ENCODE data around the gene FAM222B. TPM values are rescaled to one million over a fixed set of nuclear protein-coding genes. Genes with fewer than 3 reads are reported as not detected.

Gene FAM222B
- total and polyA plus RNA-seq, 2 donors (not counting 1 experiment from before 2014, with no cell fraction given) = 10.8 to 23.1 TPM

- H3K27ac ChIP-seq (ENCODE audit: low read length in 2 of 2) = no peak overlapping the region
- H3K4me1 ChIP-seq (ENCODE audit: control insufficient read depth in 2 of 2, insufficient read depth in 2 of 2, low read length in 2 of 2) = peaks cover 54 to 71% of the 10 kb centered on the region in 2 donors
- H3K4me3 Mint-ChIP-seq = peak overlapping the region; percentile 45
- ChIA-PET CTCF (interaction anchor here (0.6 to 2.1 kb wide), 4 partner anchors 12 to 1584 kb away, joined by 3 to 7 read pairs (median 6); partner anchors contain the start of gene DHRS13), POLR2A (no interaction called here)
- WGBS (ENCODE audit: insufficient coverage) = no CpG with 5 or more reads among the region's 5 CpGs
- peaks cover 87% of the 10 kb centered on the region for H3K79me2 ChIP-seq (ENCODE audit: control insufficient read depth, insufficient read depth, low read length)
- H3K9ac ChIP-seq (ENCODE audit: low read length) = no peak overlapping the region
- H3K9me3 Mint-ChIP-seq (ENCODE audit: insufficient read depth) = no peaks in the 10 kb centered on the region
- no peaks in the 10 kb centered on the region for H3K27me3 ChIP-seq (replicated peaks in 1 of 4; ENCODE audit: control extremely low read depth in 1 of 4, control insufficient read depth in 3 of 4, insufficient read depth in 4 of 4, low read length in 3 of 4)
- H2AFZ ChIP-seq (ENCODE audit: insufficient read depth, low read depth, low read length, poor library complexity, severe bottlenecking) = no peak overlapping the region
- peak overlapping the region; percentile 75 for H3K27ac Mint-ChIP-seq
- H3K4me1 Mint-ChIP-seq = peaks cover 75% of the 10 kb centered on the region
- peaks cover 71% of the 10 kb centered on the region for H4K20me1 ChIP-seq (ENCODE audit: control insufficient read depth, insufficient read depth, low read length, poor library complexity, severe bottlenecking)
- H3K4me3 ChIP-seq (ENCODE audit: control extremely low read depth in 1 of 5, extremely low read depth in 1 of 5, insufficient read depth in 1 of 5, low read depth in 2 of 5, low read length in 4 of 5) = no peak overlapping the region
- ATAC-seq (ENCODE audit: low read depth) (no peak), DNase-seq (no peak)
- no peaks in the 10 kb centered on the region for H3K27me3 Mint-ChIP-seq
- H3K36me3 ChIP-seq (replicated peaks in 1 of 2; ENCODE audit: control extremely low read depth in 1 of 2, control insufficient read depth in 1 of 2, extremely low read depth in 1 of 2, insufficient read depth in 2 of 2, low read length in 1 of 2) = peaks cover 0 to 41% of the 10 kb centered on the region in 2 experiments
- H3K9me3 ChIP-seq (ENCODE audit: control extremely low read depth in 1 of 3, control insufficient read depth in 2 of 3, insufficient read depth in 1 of 3, low read length in 2 of 3) = no peaks in the 10 kb centered on the region
- no peak overlapping the region for H3K4me2 ChIP-seq (replicated peaks; ENCODE audit: low read depth, low read length, poor library complexity, severe bottlenecking)
- intact Hi-C loops (cut with micrococcal nuclease) = loop anchor here (2.0 kb wide), 2 partner anchors 13 to 19 kb away; partner anchors contain the start of gene DHRS13
- TF ChIP-seq EZH2 (IDR thresholded peaks at IDR 0.05; ENCODE audit: borderline replicate concordance, insufficient read depth, low read depth, low read length, poor library complexity, severe bottlenecking) = no peak
- no peak for TF ChIP-seq CTCF (IDR thresholded peaks at IDR 0.05)
Measured at GRCh38 chr17:28889996-28890395, 47.4 kb upstream of the FAM222B start.

GRCh38 chr17:28888832-28889231 lies 46.2 kb upstream of the FAM222B start:
- H3K9me3 ChIP-seq (ENCODE audit: control extremely low read depth in 1 of 3, control insufficient read depth in 2 of 3, insufficient read depth in 1 of 3, low read length in 2 of 3) = no peaks in the 10 kb centered on the region
- H4K20me1 ChIP-seq (ENCODE audit: control insufficient read depth, insufficient read depth, low read length, poor library complexity, severe bottlenecking) = peaks cover 83% of the 10 kb centered on the region
- ATAC-seq (ENCODE audit: low read depth) (peak; percentile 42), DNase-seq (peak; percentile 41)
- TF ChIP-seq CTCF (IDR thresholded peaks at IDR 0.05) (no peak), EZH2 (IDR thresholded peaks at IDR 0.05; ENCODE audit: borderline replicate concordance, insufficient read depth, low read depth, low read length, poor library complexity, severe bottlenecking) (no peak)
- Mint-ChIP-seq H3K4me3 (peak overlapping the region; percentile 50), H3K27ac (peak overlapping the region; percentile 70), H3K4me1 (peaks cover 77% of the 10 kb centered on the region), H3K27me3 (no peaks in the 10 kb centered on the region), H3K9me3 (ENCODE audit: insufficient read depth) (no peaks in the 10 kb centered on the region)
- no peak overlapping the region for H3K4me3 ChIP-seq (ENCODE audit: control extremely low read depth in 1 of 5, extremely low read depth in 1 of 5, insufficient read depth in 1 of 5, low read depth in 2 of 5, low read length in 4 of 5)
- peak overlapping the region; percentile 54 for H3K4me2 ChIP-seq (replicated peaks; ENCODE audit: low read depth, low read length, poor library complexity, severe bottlenecking)
- POLR2A ChIA-PET = interaction anchor here (0.6 to 0.7 kb wide), 2 partner anchors 34 to 244 kb away, joined by 3 to 4 read pairs; partner anchors contain the start of genes BLTP2 and ERAL1
- CTCF ChIA-PET = interaction anchor here (1.1 to 2.0 kb wide), 3 partner anchors 9 to 125 kb away, joined by 6 to 10 read pairs (median 7); partner anchors contain the start of gene FLOT2
- peaks cover 47 to 66% of the 10 kb centered on the region in 2 donors for H3K4me1 ChIP-seq (ENCODE audit: control insufficient read depth in 2 of 2, insufficient read depth in 2 of 2, low read length in 2 of 2)
- no peaks in the 10 kb centered on the region for H3K27me3 ChIP-seq (replicated peaks in 1 of 4; ENCODE audit: control extremely low read depth in 1 of 4, control insufficient read depth in 3 of 4, insufficient read depth in 4 of 4, low read length in 3 of 4)
- no peak overlapping the region for H2AFZ ChIP-seq (ENCODE audit: insufficient read depth, low read depth, low read length, poor library complexity, severe bottlenecking)
- H3K9ac ChIP-seq (ENCODE audit: low read length) = peak overlapping the region; percentile 2
- 14% methylated on average over 6 of the region's 7 CpGs for WGBS (ENCODE audit: insufficient coverage)
- intact Hi-C loops (cut with micrococcal nuclease) = loop anchor here (2.0 kb wide), 2 partner anchors 14 to 18 kb away; partner anchors contain the start of gene DHRS13
- peaks cover 0 to 53% of the 10 kb centered on the region in 2 experiments for H3K36me3 ChIP-seq (replicated peaks in 1 of 2; ENCODE audit: control extremely low read depth in 1 of 2, control insufficient read depth in 1 of 2, extremely low read depth in 1 of 2, insufficient read depth in 2 of 2, low read length in 1 of 2)
- peaks cover 94% of the 10 kb centered on the region for H3K79me2 ChIP-seq (ENCODE audit: control insufficient read depth, insufficient read depth, low read length)
- peak overlapping the region; percentile 19 to 28 for H3K27ac ChIP-seq (ENCODE audit: low read length in 2 of 2)
